Prostate gland (tissue), 2 donors: ENCODE measurements around the gene XPR1.

ENCODE experiments used
- POLR2A ChIP-seq: fragments of 450-650 bp; IDR thresholded peaks from one replicate; pipeline ENCODE4 v1.6.1; 2016; ENCODE audit warnings: antibody characterized with exemption, mild to moderate bottlenecking
- POLR2AphosphoS5 ChIP-seq: sonication (generic); formaldehyde crosslinking; IDR thresholded peaks from one replicate; pipeline ENCODE4 v1.6.1; 2017; ENCODE audit warnings: antibody characterized with exemption
- TF ChIP-seq, protein P1 (sequence below), 4 experiments: fragments of 200-600 bp in 2 of 4; fragments of 450-650 bp in 2 of 4; sonication (generic) in 2 of 4; IDR thresholded peaks; 1 replicate in 3 of 4; 2 replicates in 1 of 4; pipeline ENCODE4 v1.5.1; 2016 to 2019; ENCODE audit warnings: antibody characterized with exemption in 4 of 4, mild to moderate bottlenecking in 2 of 4, moderate library complexity in 2 of 4

GRCh38 chr1:180842052-180842451 lies 210.2 kb downstream of the XPR1 start:
- TF ChIP-seq, protein P1, sequence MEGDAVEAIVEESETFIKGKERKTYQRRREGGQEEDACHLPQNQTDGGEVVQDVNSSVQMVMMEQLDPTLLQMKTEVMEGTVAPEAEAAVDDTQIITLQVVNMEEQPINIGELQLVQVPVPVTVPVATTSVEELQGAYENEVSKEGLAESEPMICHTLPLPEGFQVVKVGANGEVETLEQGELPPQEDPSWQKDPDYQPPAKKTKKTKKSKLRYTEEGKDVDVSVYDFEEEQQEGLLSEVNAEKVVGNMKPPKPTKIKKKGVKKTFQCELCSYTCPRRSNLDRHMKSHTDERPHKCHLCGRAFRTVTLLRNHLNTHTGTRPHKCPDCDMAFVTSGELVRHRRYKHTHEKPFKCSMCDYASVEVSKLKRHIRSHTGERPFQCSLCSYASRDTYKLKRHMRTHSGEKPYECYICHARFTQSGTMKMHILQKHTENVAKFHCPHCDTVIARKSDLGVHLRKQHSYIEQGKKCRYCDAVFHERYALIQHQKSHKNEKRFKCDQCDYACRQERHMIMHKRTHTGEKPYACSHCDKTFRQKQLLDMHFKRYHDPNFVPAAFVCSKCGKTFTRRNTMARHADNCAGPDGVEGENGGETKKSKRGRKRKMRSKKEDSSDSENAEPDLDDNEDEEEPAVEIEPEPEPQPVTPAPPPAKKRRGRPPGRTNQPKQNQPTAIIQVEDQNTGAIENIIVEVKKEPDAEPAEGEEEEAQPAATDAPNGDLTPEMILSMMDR (IDR thresholded peaks at IDR 0.05): no peak
- no peak for TF ChIP-seq POLR2A
- no peak for TF ChIP-seq POLR2AphosphoS5
